K562 (cell line): Measurements from ENCODE around the gene ZFYVE28. TPM values are rescaled to one million over a fixed set of nuclear protein-coding genes. Genes with fewer than 3 reads are reported as not detected.

Experiments
- BRCA1 ChIP-seq, 2 experiments: fragments of 450-650 bp in 1 of 2; sonication (generic) in 1 of 2; formaldehyde crosslinking in 1 of 2; IDR thresholded peaks; 2 replicates each; pipeline versions ENCODE4 v1.5.0 to v1.6.1; 2017 to 2020; ENCODE audit warnings: mild to moderate bottlenecking in 1 of 2, missing genetic modification reagents in 1 of 2
- COPS2 ChIP-seq: fragments of 450-650 bp; conservative IDR thresholded peaks from 2 replicates; pipeline ENCODE4 v1.6.1; 2016; ENCODE audit warnings: mild to moderate bottlenecking, moderate library complexity
- CTBP1 ChIP-seq: fragments of 450-650 bp; IDR thresholded peaks from 2 replicates; pipeline ENCODE4 v1.6.1; 2016; ENCODE audit warnings: borderline replicate concordance
- MYBL2 ChIP-seq, 2 experiments: fragments of 450-650 bp in 1 of 2; sonication (generic) in 1 of 2; formaldehyde crosslinking in 1 of 2; IDR thresholded peaks; 2 replicates each; pipeline versions ENCODE4 v1.6.1 to v1.8.1; 2017 to 2022; ENCODE audit warnings: borderline replicate concordance in 1 of 2, inconsistent platforms in 1 of 2, low read depth in 1 of 2, mild to moderate bottlenecking in 1 of 2, missing genetic modification reagents in 1 of 2, moderate library complexity in 1 of 2
- NFIC ChIP-seq: fragments of 450-650 bp; IDR thresholded peaks from 2 replicates; pipeline ENCODE4 v1.6.1; 2017; ENCODE audit warnings: mild to moderate bottlenecking, inconsistent platforms
- NFYB ChIP-seq: IDR thresholded peaks from 2 replicates; pipeline ENCODE4 v1.6.1; 2011; ENCODE audit warnings: mild to moderate bottlenecking, moderate library complexity; ENCODE audit not compliant: insufficient read length; ENCODE audit errors: extremely low read depth
- TCFL5 ChIP-seq: fragments of 250-450 bp; sonication (Bioruptor Pico); conservative IDR thresholded peaks from 2 replicates; pipeline ENCODE4 v1.6.1; 2021; ENCODE audit warnings: mild to moderate bottlenecking, moderate library complexity, matching md5 sums
- TEAD4 ChIP-seq, 2 experiments: sonication (generic) in 1 of 2; formaldehyde crosslinking in 1 of 2; IDR thresholded peaks; 2 replicates each; pipeline versions ENCODE4 v1.6.1 to v1.8.0; 2012 to 2022; ENCODE audit warnings: borderline replicate concordance in 1 of 2, inconsistent platforms in 1 of 2, low read length in 1 of 2, mild to moderate bottlenecking in 1 of 2, missing genetic modification reagents in 1 of 2
- ZC3H11A ChIP-seq: IDR thresholded peaks from 2 replicates; pipeline ENCODE4 v1.6.1; 2012; ENCODE audit warnings: low read depth, low read length, improper control_type of control experiment
- ZNF133 ChIP-seq: fragments of 250-450 bp; sonication (Bioruptor Pico); IDR thresholded peaks from 2 replicates; pipeline ENCODE4 v1.4.0; 2020; ENCODE audit warnings: mild to moderate bottlenecking
- ZNF146 ChIP-seq: IDR thresholded peaks from one replicate; pipeline ENCODE4 v1.6.1; 2018; ENCODE audit warnings: missing compliant biosample characterization; ENCODE audit not compliant: unreplicated experiment
- ZNF384 ChIP-seq: IDR thresholded peaks from 2 replicates; pipeline ENCODE4 v1.6.1; 2012; ENCODE audit warnings: low read depth, low read length, improper control_type of control experiment
- polyA plus RNA-seq, 8 experiments: library from polyadenylated mRNA; depleted of rRNA in 4 of 8; stranded (reverse) in 5 of 8; unstranded in 3 of 8; fragments of >200 nt; fragmentation: Nextera tagmentation in 2 of 8; fragmentation: Illumina TruSeq in 1 of 8; extraction: Ambion mirVana in 2 of 8; extraction: Trizol in 1 of 8; gene quantifications; 2 replicates each; pipeline versions ENCODE4 v1.2.1 to v1.2.3, GENCODE V29; 2011 to 2014; ENCODE audit warnings: inconsistent platforms in 1 of 8, missing spikeins in 1 of 8
- total RNA-seq, 7 experiments: library from RNA; depleted of rRNA in 6 of 7; stranded (reverse); fragments of >200 nt in 6 of 7; fragmentation: Illumina TruSeq in 2 of 7; extraction: Trizol in 2 of 7; gene quantifications; 2 replicates each; pipeline versions ENCODE4 v1.2.1 to v1.2.3, GENCODE V29; 2011 to 2021; ENCODE audit warnings: low replicate concordance in 1 of 7
- TF ChIP-seq, protein P1 (sequence below): fragments of 450-650 bp; IDR thresholded peaks from 2 replicates; pipeline ENCODE4 v1.6.1; 2016; ENCODE audit warnings: mild to moderate bottlenecking, moderate library complexity
- TF ChIP-seq, protein P2 (sequence below): sonication (generic); formaldehyde crosslinking; IDR thresholded peaks from 2 replicates; pipeline ENCODE4 v1.8.0; 2022; ENCODE audit warnings: mild to moderate bottlenecking, missing genetic modification reagents, borderline replicate concordance

Gene ZFYVE28
- total and polyA plus RNA-seq, 9 of the 15 experiments (the other 6 are each of a cell fraction or from before 2014, with no cell fraction given): 1.3 to 24.8 (median 8.9) TPM

DNA sequence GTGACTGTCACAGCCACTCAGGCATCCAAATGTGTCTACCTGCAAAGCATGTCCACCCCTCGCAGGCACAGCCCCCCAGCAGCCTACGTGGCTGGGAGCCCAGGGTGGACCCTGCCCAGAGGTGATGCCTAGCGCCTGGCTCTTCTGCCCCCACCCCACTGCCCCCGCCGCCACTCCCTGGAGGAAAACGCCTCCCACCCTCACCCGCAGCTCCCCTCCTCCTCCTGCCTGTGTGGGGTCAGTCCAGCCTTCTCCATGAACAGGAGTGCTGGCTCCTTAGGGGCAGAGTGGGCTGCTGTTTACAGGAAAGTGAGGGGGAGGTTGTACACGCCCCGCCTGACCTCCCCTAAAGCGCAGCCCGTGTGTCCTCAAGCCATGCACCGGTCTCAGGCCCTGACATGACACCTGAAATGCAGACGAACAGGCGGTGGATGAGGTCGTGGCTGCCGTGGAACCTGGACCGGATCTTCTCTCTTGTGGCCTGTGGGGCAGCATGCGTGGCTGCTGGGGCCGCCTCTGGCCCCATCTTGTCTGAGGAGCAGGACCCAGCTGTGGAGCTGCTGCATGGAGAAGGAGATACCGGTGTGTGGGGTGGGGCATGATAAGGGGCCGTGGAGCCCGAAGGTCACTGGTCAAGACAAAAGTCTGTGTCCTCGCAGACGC is 144.7 kb downstream of the ZFYVE28 start (continued):
- TF ChIP-seq, protein P1, sequence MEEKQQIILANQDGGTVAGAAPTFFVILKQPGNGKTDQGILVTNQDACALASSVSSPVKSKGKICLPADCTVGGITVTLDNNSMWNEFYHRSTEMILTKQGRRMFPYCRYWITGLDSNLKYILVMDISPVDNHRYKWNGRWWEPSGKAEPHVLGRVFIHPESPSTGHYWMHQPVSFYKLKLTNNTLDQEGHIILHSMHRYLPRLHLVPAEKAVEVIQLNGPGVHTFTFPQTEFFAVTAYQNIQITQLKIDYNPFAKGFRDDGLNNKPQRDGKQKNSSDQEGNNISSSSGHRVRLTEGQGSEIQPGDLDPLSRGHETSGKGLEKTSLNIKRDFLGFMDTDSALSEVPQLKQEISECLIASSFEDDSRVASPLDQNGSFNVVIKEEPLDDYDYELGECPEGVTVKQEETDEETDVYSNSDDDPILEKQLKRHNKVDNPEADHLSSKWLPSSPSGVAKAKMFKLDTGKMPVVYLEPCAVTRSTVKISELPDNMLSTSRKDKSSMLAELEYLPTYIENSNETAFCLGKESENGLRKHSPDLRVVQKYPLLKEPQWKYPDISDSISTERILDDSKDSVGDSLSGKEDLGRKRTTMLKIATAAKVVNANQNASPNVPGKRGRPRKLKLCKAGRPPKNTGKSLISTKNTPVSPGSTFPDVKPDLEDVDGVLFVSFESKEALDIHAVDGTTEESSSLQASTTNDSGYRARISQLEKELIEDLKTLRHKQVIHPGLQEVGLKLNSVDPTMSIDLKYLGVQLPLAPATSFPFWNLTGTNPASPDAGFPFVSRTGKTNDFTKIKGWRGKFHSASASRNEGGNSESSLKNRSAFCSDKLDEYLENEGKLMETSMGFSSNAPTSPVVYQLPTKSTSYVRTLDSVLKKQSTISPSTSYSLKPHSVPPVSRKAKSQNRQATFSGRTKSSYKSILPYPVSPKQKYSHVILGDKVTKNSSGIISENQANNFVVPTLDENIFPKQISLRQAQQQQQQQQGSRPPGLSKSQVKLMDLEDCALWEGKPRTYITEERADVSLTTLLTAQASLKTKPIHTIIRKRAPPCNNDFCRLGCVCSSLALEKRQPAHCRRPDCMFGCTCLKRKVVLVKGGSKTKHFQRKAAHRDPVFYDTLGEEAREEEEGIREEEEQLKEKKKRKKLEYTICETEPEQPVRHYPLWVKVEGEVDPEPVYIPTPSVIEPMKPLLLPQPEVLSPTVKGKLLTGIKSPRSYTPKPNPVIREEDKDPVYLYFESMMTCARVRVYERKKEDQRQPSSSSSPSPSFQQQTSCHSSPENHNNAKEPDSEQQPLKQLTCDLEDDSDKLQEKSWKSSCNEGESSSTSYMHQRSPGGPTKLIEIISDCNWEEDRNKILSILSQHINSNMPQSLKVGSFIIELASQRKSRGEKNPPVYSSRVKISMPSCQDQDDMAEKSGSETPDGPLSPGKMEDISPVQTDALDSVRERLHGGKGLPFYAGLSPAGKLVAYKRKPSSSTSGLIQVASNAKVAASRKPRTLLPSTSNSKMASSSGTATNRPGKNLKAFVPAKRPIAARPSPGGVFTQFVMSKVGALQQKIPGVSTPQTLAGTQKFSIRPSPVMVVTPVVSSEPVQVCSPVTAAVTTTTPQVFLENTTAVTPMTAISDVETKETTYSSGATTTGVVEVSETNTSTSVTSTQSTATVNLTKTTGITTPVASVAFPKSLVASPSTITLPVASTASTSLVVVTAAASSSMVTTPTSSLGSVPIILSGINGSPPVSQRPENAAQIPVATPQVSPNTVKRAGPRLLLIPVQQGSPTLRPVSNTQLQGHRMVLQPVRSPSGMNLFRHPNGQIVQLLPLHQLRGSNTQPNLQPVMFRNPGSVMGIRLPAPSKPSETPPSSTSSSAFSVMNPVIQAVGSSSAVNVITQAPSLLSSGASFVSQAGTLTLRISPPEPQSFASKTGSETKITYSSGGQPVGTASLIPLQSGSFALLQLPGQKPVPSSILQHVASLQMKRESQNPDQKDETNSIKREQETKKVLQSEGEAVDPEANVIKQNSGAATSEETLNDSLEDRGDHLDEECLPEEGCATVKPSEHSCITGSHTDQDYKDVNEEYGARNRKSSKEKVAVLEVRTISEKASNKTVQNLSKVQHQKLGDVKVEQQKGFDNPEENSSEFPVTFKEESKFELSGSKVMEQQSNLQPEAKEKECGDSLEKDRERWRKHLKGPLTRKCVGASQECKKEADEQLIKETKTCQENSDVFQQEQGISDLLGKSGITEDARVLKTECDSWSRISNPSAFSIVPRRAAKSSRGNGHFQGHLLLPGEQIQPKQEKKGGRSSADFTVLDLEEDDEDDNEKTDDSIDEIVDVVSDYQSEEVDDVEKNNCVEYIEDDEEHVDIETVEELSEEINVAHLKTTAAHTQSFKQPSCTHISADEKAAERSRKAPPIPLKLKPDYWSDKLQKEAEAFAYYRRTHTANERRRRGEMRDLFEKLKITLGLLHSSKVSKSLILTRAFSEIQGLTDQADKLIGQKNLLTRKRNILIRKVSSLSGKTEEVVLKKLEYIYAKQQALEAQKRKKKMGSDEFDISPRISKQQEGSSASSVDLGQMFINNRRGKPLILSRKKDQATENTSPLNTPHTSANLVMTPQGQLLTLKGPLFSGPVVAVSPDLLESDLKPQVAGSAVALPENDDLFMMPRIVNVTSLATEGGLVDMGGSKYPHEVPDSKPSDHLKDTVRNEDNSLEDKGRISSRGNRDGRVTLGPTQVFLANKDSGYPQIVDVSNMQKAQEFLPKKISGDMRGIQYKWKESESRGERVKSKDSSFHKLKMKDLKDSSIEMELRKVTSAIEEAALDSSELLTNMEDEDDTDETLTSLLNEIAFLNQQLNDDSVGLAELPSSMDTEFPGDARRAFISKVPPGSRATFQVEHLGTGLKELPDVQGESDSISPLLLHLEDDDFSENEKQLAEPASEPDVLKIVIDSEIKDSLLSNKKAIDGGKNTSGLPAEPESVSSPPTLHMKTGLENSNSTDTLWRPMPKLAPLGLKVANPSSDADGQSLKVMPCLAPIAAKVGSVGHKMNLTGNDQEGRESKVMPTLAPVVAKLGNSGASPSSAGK: 0 out of 2 replicates have a peak, but pooled peaks have one; percentile 34
- TF ChIP-seq ZC3H11A: no peak
- peak; percentile 73 for TF ChIP-seq NFIC
- TF ChIP-seq, protein P2, sequence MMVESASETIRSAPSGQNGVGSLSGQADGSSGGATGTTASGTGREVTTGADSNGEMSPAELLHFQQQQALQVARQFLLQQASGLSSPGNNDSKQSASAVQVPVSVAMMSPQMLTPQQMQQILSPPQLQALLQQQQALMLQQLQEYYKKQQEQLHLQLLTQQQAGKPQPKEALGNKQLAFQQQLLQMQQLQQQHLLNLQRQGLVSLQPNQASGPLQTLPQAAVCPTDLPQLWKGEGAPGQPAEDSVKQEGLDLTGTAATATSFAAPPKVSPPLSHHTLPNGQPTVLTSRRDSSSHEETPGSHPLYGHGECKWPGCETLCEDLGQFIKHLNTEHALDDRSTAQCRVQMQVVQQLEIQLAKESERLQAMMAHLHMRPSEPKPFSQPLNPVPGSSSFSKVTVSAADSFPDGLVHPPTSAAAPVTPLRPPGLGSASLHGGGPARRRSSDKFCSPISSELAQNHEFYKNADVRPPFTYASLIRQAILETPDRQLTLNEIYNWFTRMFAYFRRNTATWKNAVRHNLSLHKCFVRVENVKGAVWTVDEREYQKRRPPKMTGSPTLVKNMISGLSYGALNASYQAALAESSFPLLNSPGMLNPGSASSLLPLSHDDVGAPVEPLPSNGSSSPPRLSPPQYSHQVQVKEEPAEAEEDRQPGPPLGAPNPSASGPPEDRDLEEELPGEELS (CRISPR knock-in tag): no peak
- TF ChIP-seq CTBP1: peak; percentile 27; the same call in 1 of the 2 replicates
- TF ChIP-seq ZNF384: no peak
- no peak for TF ChIP-seq TCFL5 (CRISPR knock-in tag)
- peak; percentile 77 for TF ChIP-seq TEAD4 (IDR thresholded peaks at IDR 0.05; ENCODE audit: low read length)
- TF ChIP-seq TEAD4 (CRISPR knock-in tag; IDR thresholded peaks at IDR 0.05; ENCODE audit: borderline replicate concordance): no peak
- TF ChIP-seq ZNF133 (CRISPR knock-in tag): no peak
- no peak for TF ChIP-seq NFYB
- no peak for TF ChIP-seq BRCA1 (IDR thresholded peaks at IDR 0.05)
- TF ChIP-seq BRCA1 (CRISPR knock-in tag; IDR thresholded peaks at IDR 0.05): no peak
- no peak for TF ChIP-seq MYBL2 (IDR thresholded peaks at IDR 0.05; ENCODE audit: low read depth)
- TF ChIP-seq MYBL2 (CRISPR knock-in tag; IDR thresholded peaks at IDR 0.05; ENCODE audit: borderline replicate concordance): no peak
- no peak for TF ChIP-seq COPS2
- TF ChIP-seq ZNF146 (CRISPR knock-in tag): no peak
